ENCODE results near the gene TECPR2.

Gene TECPR2

GRCh38 chr14:102424923-102425322 is 62.2 kb downstream of the TECPR2 start:
- no peak for DNase-seq

- DNase-seq = no peak
These were observed 64.1 kb downstream of the TECPR2 start for GRCh38 chr14:102426796-102427195.

- no peak for DNase-seq
These were observed 64.9 kb downstream of the TECPR2 start for GRCh38 chr14:102427642-102428041.

- no peak for DNase-seq
These were observed 67.6 kb downstream of the TECPR2 start for GRCh38 chr14:102430212-102430908.

GRCh38 chr14:102431751-102432150 is 69.0 kb downstream of the TECPR2 start:
- DNase-seq = no peak

GRCh38 chr14:102434647-102435175 is 72.0 kb downstream of the TECPR2 start:
- no peak for DNase-seq

GRCh38 chr14:102437997-102438915 is 75.5 kb downstream of the TECPR2 start:
- DNase-seq = peak in 55 of 58 donors; percentile 30 to 93 (median 79)

GRCh38 chr14:102439556-102439955 is 76.8 kb downstream of the TECPR2 start:
- no peak for DNase-seq

- no peak for DNase-seq
These were observed 77.7 kb downstream of the TECPR2 start for GRCh38 chr14:102440392-102440791.

GRCh38 chr14:102442241-102443211 is 79.8 kb downstream of the TECPR2 start:
- DNase-seq = no peak

- peak in 35 of 58 donors; percentile 9 to 81 (median 47) for DNase-seq
These were observed 82.3 kb downstream of the TECPR2 start for GRCh38 chr14:102445066-102445465.

- no peak for DNase-seq
These were observed 82.9 kb downstream of the TECPR2 start for GRCh38 chr14:102445641-102446040.

GRCh38 chr14:102450206-102451063 is 87.7 kb downstream of the TECPR2 start:
- no peak for DNase-seq

GRCh38 chr14:102451064-102451352 is 88.3 kb downstream of the TECPR2 start:
- peak in 36 of 58 donors; percentile 11 to 75 (median 40) for DNase-seq

- DNase-seq = no peak
These were observed 89.6 kb downstream of the TECPR2 start for GRCh38 chr14:102452302-102452701.

GRCh38 chr14:102454711-102455110 is 92.0 kb downstream of the TECPR2 start:
- no peak for DNase-seq

GRCh38 chr14:102457509-102457908 is 94.8 kb downstream of the TECPR2 start:
- DNase-seq = no peak

GRCh38 chr14:102461490-102462338 is 99.0 kb downstream of the TECPR2 start:
- DNase-seq = peak in 2 of 58 donors; percentile 7 to 13

GRCh38 chr14:102462391-102462790 is 99.7 kb downstream of the TECPR2 start:
- DNase-seq = peak in 1 of 58 donors; percentile 31
